ENCODE data around the gene ZC3H7B. TPM values are rescaled to one million over a fixed set of nuclear protein-coding genes. Genes with fewer than 3 reads are reported as not detected.
A peak's percentile ranks its signal among the peaks of the same experiment; 100 is the strongest.

Gene ZC3H7B
- total RNA-seq, 2 donors from 2014 or later, result 56.7 to 79.1 TPM

GRCh38 chr22:41367039-41367679 is 65.8 kb downstream of the ZC3H7B start:
- intact Hi-C loops (cut with DNase I), result loop anchor here (5.0 kb wide), 1 partner anchor 65 kb away; the partner anchor contains the start of gene ZC3H7B
- Histone ChIP-seq H3K36me3 (no peaks in the 10 kb centered on the region), H3K27me3 (replicated peaks; ENCODE audit: insufficient read depth) (no peaks in the 10 kb centered on the region), H3K4me1 (replicated peaks) (peaks cover 11% of the 10 kb centered on the region), H3K4me3 (peak overlapping the region; percentile 26 to 30), H3K9me3 (no peaks in the 10 kb centered on the region), H3K27ac (peak overlapping the region; percentile 67 to 69)
- DNase-seq (ENCODE audit: low spot score), result peak; percentile 94
- 2% methylated on average over 16 of the region's 21 CpGs for WGBS
- TF ChIP-seq POLR2AphosphoS5 (IDR thresholded peaks at IDR 0.05) (peak; percentile 98), CTCF (IDR thresholded peaks at IDR 0.05) (peak in 1 of 4 experiments; percentile 39), POLR2A (IDR thresholded peaks at IDR 0.05) (peak; percentile 44)

GRCh38 chr22:41367680-41368542 is 66.6 kb downstream of the ZC3H7B start:
- WGBS, result 25% methylated on average over 18 of the region's 18 CpGs
- Histone ChIP-seq H3K4me3 (peak overlapping the region; percentile 26 to 30), H3K9me3 (no peaks in the 10 kb centered on the region), H3K4me1 (replicated peaks) (peaks cover 11% of the 10 kb centered on the region), H3K27ac (peak overlapping the region; percentile 67 to 69), H3K36me3 (no peaks in the 10 kb centered on the region), H3K27me3 (replicated peaks; ENCODE audit: insufficient read depth) (no peaks in the 10 kb centered on the region)
- intact Hi-C loops (cut with DNase I), result loop anchor here (5.0 kb wide), 1 partner anchor 66 kb away; the partner anchor contains the start of gene ZC3H7B
- DNase-seq (ENCODE audit: low spot score), result peak; percentile 23
- TF ChIP-seq POLR2A (IDR thresholded peaks at IDR 0.05) (no peak), POLR2AphosphoS5 (IDR thresholded peaks at IDR 0.05) (peak; percentile 12), CTCF (IDR thresholded peaks at IDR 0.05) (no peak)

GRCh38 chr22:41368543-41369423 is 67.5 kb downstream of the ZC3H7B start:
- DNase-seq (ENCODE audit: low spot score), result no peak
- no peaks in the 10 kb centered on the region for H3K36me3 ChIP-seq
- intact Hi-C loops (cut with DNase I), result loop anchor here (5.0 kb wide), 1 partner anchor 66 kb away; the partner anchor contains the start of gene ZC3H7B
- no peaks in the 10 kb centered on the region for H3K27me3 ChIP-seq (replicated peaks; ENCODE audit: insufficient read depth)
- peak overlapping the region; percentile 26 to 30 for H3K4me3 ChIP-seq
- peaks cover 11% of the 10 kb centered on the region for H3K4me1 ChIP-seq (replicated peaks)
- no peaks in the 10 kb centered on the region for H3K9me3 ChIP-seq
- TF ChIP-seq POLR2A (IDR thresholded peaks at IDR 0.05) (no peak), POLR2AphosphoS5 (IDR thresholded peaks at IDR 0.05) (no peak), CTCF (IDR thresholded peaks at IDR 0.05) (no peak)
- WGBS, result 67% methylated on average over 19 of the region's 19 CpGs
- H3K27ac ChIP-seq, result peak overlapping the region; percentile 67 to 69

- no peaks in the 10 kb centered on the region for H3K36me3 ChIP-seq
- peaks cover 11% of the 10 kb centered on the region for H3K4me1 ChIP-seq (replicated peaks)
- intact Hi-C loops (cut with DNase I), result loop anchor here (5.0 kb wide), 1 partner anchor 67 kb away; the partner anchor contains the start of gene ZC3H7B
- H3K4me3 ChIP-seq, result no peak overlapping the region
- peak overlapping the region; percentile 67 to 69 for H3K27ac ChIP-seq
- H3K27me3 ChIP-seq (replicated peaks; ENCODE audit: insufficient read depth), result no peaks in the 10 kb centered on the region
- H3K9me3 ChIP-seq, result no peaks in the 10 kb centered on the region
- WGBS, result 59% methylated on average over 3 of the region's 3 CpGs
- no peak for DNase-seq (ENCODE audit: low spot score)
- TF ChIP-seq CTCF (IDR thresholded peaks at IDR 0.05), result no peak
- TF ChIP-seq POLR2A (IDR thresholded peaks at IDR 0.05), result no peak
- no peak for TF ChIP-seq POLR2AphosphoS5 (IDR thresholded peaks at IDR 0.05)
Measured at GRCh38 chr22:41369424-41369745, 68.1 kb downstream of the ZC3H7B start.

Data from prostate gland (tissue), 2 donors.